Esophagus mucosa (tissue), 1 donor: ENCODE data around the gene ERVH48-1. TPM values are rescaled to one million over a fixed set of nuclear protein-coding genes. Genes with fewer than 3 reads are reported as not detected.
"Not testable (repeated sequence)": the region's sequence is repeated elsewhere in the genome, so short reads cannot be mapped to it uniquely, and the experiment has no call there.

Experiments used
- ATAC-seq: fragments of 200-7000 bp; cut with Tn5 transposase; one replicate; pipeline ENCODE4 v1.9.1; 2020
- total RNA-seq: library from RNA; stranded (reverse); gene quantifications from one replicate; pipeline ENCODE4 v1.2.4, GENCODE V29; 2023
- donor health status: DM: yes; HTN: yes; CAD: no.

The ERVH48-1 gene
- total RNA-seq, 1 donor from 2014 or later, result not detected

- ATAC-seq, result no peak
Observed at GRCh38 chr21:42903817-42904216, 21.6 kb downstream of the ERVH48-1 start.

GRCh38 chr21:42900446-42900845, 25.0 kb downstream of the ERVH48-1 start:
- ATAC-seq, result no peak

GRCh38 chr21:42892931-42893755, 32.3 kb downstream of the ERVH48-1 start, which contains the start of gene NDUFV3:
Gene NDUFV3, plus strand, starts transcription at chr21:42893309. Its CDS starts 25 bp downstream, at chr21:42893334.
- peak; percentile 99 for ATAC-seq

- no peak for ATAC-seq
Observed at GRCh38 chr21:42892582-42892930, 32.9 kb downstream of the ERVH48-1 start.

GRCh38 chr21:42887326-42887725, 38.1 kb downstream of the ERVH48-1 start:
- no peak for ATAC-seq

GRCh38 chr21:42883921-42884320, 41.5 kb downstream of the ERVH48-1 start:
- ATAC-seq, result no peak

- ATAC-seq, result no peak
Observed at GRCh38 chr21:42880352-42880751, 45.1 kb downstream of the ERVH48-1 start.

- ATAC-seq, result peak; percentile 99
Observed at GRCh38 chr21:42878993-42879787, 46.2 kb downstream of the ERVH48-1 start, which contains the start of gene WDR4. Gene WDR4, minus strand, starts transcription at chr21:42879539. Its CDS starts 44 bp downstream, at chr21:42879495.

GRCh38 chr21:42878678-42878992, 46.8 kb downstream of the ERVH48-1 start:
- peak; percentile 50 for ATAC-seq

- not testable (repeated sequence) for ATAC-seq
Observed at GRCh38 chr21:42875811-42876210, 49.6 kb downstream of the ERVH48-1 start.

- ATAC-seq, result no peak
Observed at GRCh38 chr21:42873096-42873495, 52.3 kb downstream of the ERVH48-1 start.

- peak; percentile 8 for ATAC-seq
Observed at GRCh38 chr21:42868196-42868595, 57.2 kb downstream of the ERVH48-1 start.

Other genes starting within 250 kb of the ERVH48-1 start
- gene WDR4, start 46.1 kb downstream of the ERVH48-1 start, total RNA-seq, result 19.8 TPM
- gene NDUFV3, start 32.3 kb downstream of the ERVH48-1 start, total RNA-seq, result 17.7 TPM
- 12.1 TPM for gene PKNOX1, start 48.9 kb upstream of the ERVH48-1 start, total RNA-seq
- 0.80 TPM for gene CBS, start 150.2 kb upstream of the ERVH48-1 start, total RNA-seq
- 49.1 TPM for gene U2AF1, start 181.9 kb upstream of the ERVH48-1 start, total RNA-seq
- not detected for gene CRYAA, start 243.4 kb upstream of the ERVH48-1 start, total RNA-seq